Gastrocnemius medialis (tissue), 4 donors: Measurements from ENCODE around the gene AATK. TPM values are rescaled to one million over a fixed set of nuclear protein-coding genes. Genes with fewer than 3 reads are reported as not detected.

Experiments used
- ATAC-seq, 2 donors: fragments of 150-250 bp; one replicate each; pipeline ENCODE4 v1.9.1; 2016
- DNase-seq, 2 donors: peaks; one replicate each; pipeline ENCODE4 v3.0.0-alpha.2; 2019
- H3K27ac ChIP-seq, 4 donors: fragments of 200-600 bp; sonication (generic); 1 replicate in 1 of 4; 2 replicates in 3 of 4; pipeline ENCODE4 v1.5.1; 2016 to 2018; ENCODE audit warnings: mild to moderate bottlenecking in 2 of 4, moderate library complexity in 1 of 4
- H3K27me3 ChIP-seq, 3 donors: fragments of 200-600 bp; sonication (generic) in 2 of 3; 1 replicate in 1 of 3; 2 replicates in 2 of 3; pipeline versions ENCODE4 v1.5.1 to v1.6.0; 2016 to 2019; ENCODE audit warnings: mild to moderate bottlenecking in 1 of 3, moderate library complexity in 1 of 3
- H3K36me3 ChIP-seq, 2 donors: fragments of 200-600 bp; sonication (generic) in 1 of 2; one replicate each; pipeline ENCODE4 v1.5.1; 2017 to 2018
- H3K4me1 ChIP-seq, 2 donors: fragments of 200-600 bp; sonication (generic) in 1 of 2; one replicate each; pipeline ENCODE4 v1.5.1; 2016 to 2017; ENCODE audit warnings: mild to moderate bottlenecking in 2 of 2
- H3K4me3 ChIP-seq, 4 donors: fragments of 200-600 bp; sonication (generic) in 3 of 4; 1 replicate in 1 of 4; 2 replicates in 3 of 4; pipeline ENCODE4 v1.5.1; 2016 to 2019; ENCODE audit warnings: mild to moderate bottlenecking in 2 of 4
- H3K9me3 ChIP-seq, 3 donors: fragments of 200-600 bp; sonication (generic) in 2 of 3; 1 replicate in 1 of 3; 2 replicates in 2 of 3; pipeline ENCODE4 v1.5.1; 2016 to 2019
- CTCF ChIP-seq, 5 experiments: fragments of 450-650 bp in 3 of 5; fragments of 200-600 bp in 2 of 5; sonication (generic) in 2 of 5; IDR thresholded peaks in 4 of 5; conservative IDR thresholded peaks in 1 of 5; 1 replicate in 4 of 5; 2 replicates in 1 of 5; pipeline ENCODE4 v1.5.1; 2016 to 2019; ENCODE audit warnings: antibody characterized with exemption in 5 of 5, mild to moderate bottlenecking in 3 of 5, moderate library complexity in 3 of 5
- POLR2A ChIP-seq, 2 donors: fragments of 450-650 bp; IDR thresholded peaks; one replicate each; pipeline ENCODE4 v1.6.1; 2017; ENCODE audit warnings: antibody characterized with exemption in 2 of 2, mild to moderate bottlenecking in 2 of 2, moderate library complexity in 2 of 2
- in situ Hi-C, 4 donors: fragments of 200-750 bp; cut with MboI; loops; one replicate each; pipeline versions ENCODE4 v1.15.0 to v1.8.0; 2017; ENCODE audit warnings: low sequenced_read_pairs in 4 of 4
- intact Hi-C: fragments of 100-400 bp; cut with DNase I; formaldehyde crosslinking; loops from one replicate; pipeline ENCODE4 v1.15.1; 2023; ENCODE audit warnings: low total_unique reads
- total RNA-seq, 4 donors: library from RNA; depleted of rRNA; stranded (reverse); fragments of >200 nt; gene quantifications; one replicate each; pipeline versions ENCODE4 v1.1.0 to v1.2.3, GENCODE V29; 2016

The AATK gene
- total RNA-seq, 4 donors from 2014 or later, result 0.10 to 1.3 (median 0.80) TPM

GRCh38 chr17:81163051-81163695 lies 2.8 kb downstream of the AATK start:
- in situ Hi-C loops (no loop called here), intact Hi-C loops (no loop called here)
- peaks cover 17 to 29% (median 23%) of the 10 kb centered on the region in 3 donors for H3K27me3 ChIP-seq
- no peak for TF ChIP-seq CTCF (IDR thresholded peaks at IDR 0.05 in 4 of 5, conservative IDR thresholded peaks at IDR 0.05 in 1 of 5)
- no peak for TF ChIP-seq POLR2A (IDR thresholded peaks at IDR 0.05)
- peaks cover 0 to 3% of the 10 kb centered on the region in 2 donors for H3K4me1 ChIP-seq
- no peak overlapping the region for H3K4me3 ChIP-seq
- DNase-seq (no peak), ATAC-seq (no peak)
- no peaks in the 10 kb centered on the region for H3K36me3 ChIP-seq
- no peaks in the 10 kb centered on the region for H3K9me3 ChIP-seq
- H3K27ac ChIP-seq, result no peak overlapping the region

DNA sequence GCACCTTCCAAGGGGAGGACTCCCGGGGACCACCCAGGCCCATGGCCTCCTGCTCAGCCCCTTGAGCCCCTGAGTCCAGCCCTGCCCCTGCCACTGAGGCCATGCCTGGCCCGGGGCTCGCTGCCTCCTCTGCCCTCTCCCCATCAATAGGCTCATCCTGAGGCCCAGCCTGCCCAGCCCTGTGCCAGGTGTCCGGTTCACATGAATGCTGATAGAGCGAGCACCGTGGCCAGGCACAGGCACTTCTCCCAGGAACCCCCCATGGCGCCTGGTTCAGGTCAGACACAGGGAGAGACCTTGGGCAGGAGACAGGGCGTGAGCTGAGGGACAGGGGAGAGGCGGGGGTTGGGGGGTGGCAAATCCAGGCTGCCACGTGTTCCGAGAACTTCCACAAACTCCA lies 3.5 kb downstream of the AATK start:
- peaks cover 0 to 3% of the 10 kb centered on the region in 2 donors for H3K4me1 ChIP-seq
- peaks cover 17 to 29% (median 23%) of the 10 kb centered on the region in 3 donors for H3K27me3 ChIP-seq
- no peak overlapping the region for H3K4me3 ChIP-seq
- ATAC-seq, result no peak
- TF ChIP-seq CTCF (IDR thresholded peaks at IDR 0.05 in 4 of 5, conservative IDR thresholded peaks at IDR 0.05 in 1 of 5) (no peak), POLR2A (IDR thresholded peaks at IDR 0.05) (no peak)
- H3K36me3 ChIP-seq, result no peaks in the 10 kb centered on the region
- no peak overlapping the region for H3K27ac ChIP-seq
- DNase-seq, result no peak
- in situ Hi-C loops (no loop called here), intact Hi-C loops (no loop called here)
- no peaks in the 10 kb centered on the region for H3K9me3 ChIP-seq

DNA sequence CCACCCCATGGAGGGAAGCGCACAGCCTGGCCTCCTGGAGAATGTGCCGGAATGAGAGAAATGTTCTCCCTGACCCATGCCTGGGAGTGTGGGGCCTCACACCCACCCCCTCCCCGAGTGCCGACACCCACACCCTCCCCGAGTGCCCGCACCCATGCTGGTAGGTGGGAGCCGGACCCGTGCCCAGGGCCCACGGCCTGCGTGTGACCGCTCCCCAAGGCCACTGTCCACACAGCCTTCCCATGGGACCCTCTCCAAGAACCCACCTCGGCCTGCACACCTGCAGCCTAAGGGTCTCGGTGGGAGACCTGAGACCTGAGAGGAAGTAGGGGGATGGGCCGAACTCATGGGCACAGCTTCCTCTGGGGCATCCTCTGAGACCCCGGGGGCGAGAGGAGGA lies 4.0 kb downstream of the AATK start:
- H3K27me3 ChIP-seq, result peaks cover 16 to 29% (median 21%) of the 10 kb centered on the region in 3 donors
- peaks cover 0 to 3% of the 10 kb centered on the region in 2 donors for H3K4me1 ChIP-seq
- TF ChIP-seq POLR2A (IDR thresholded peaks at IDR 0.05) (no peak), CTCF (IDR thresholded peaks at IDR 0.05 in 4 of 5, conservative IDR thresholded peaks at IDR 0.05 in 1 of 5) (no peak)
- H3K27ac ChIP-seq, result no peak overlapping the region
- intact Hi-C loops (no loop called here), in situ Hi-C loops (no loop called here)
- DNase-seq (no peak), ATAC-seq (no peak)
- no peak overlapping the region for H3K4me3 ChIP-seq
- H3K36me3 ChIP-seq, result no peaks in the 10 kb centered on the region
- H3K9me3 ChIP-seq, result no peaks in the 10 kb centered on the region

DNA sequence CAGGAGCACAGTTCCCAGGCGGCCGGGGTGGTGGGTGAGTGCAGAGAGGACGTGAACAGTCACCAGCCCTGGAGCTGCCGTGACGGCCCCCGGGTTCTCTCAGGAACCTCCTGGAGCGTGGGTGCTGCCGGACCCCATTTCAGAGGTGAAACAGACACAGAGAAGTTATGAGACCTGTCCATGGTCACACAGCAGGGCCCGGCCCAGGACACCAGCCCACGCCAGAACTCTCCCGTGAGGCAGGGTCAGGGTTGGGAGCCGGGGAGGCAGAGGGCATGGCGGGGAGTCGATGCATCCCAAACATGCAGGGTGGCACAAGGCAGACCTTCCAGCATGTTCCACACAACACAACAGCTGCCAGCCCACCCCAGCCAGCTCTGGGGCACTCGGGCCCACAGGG lies 4.5 kb downstream of the AATK start:
- intact Hi-C loops (no loop called here), in situ Hi-C loops (no loop called here)
- DNase-seq, result no peak
- H3K4me1 ChIP-seq, result peaks cover 0 to 3% of the 10 kb centered on the region in 2 donors
- H3K4me3 ChIP-seq, result no peak overlapping the region
- ATAC-seq, result no peak
- H3K27ac ChIP-seq, result no peak overlapping the region
- peaks cover 12 to 25% (median 16%) of the 10 kb centered on the region in 3 donors for H3K27me3 ChIP-seq
- H3K36me3 ChIP-seq, result no peaks in the 10 kb centered on the region
- no peak for TF ChIP-seq CTCF (IDR thresholded peaks at IDR 0.05 in 4 of 5, conservative IDR thresholded peaks at IDR 0.05 in 1 of 5)
- TF ChIP-seq POLR2A (IDR thresholded peaks at IDR 0.05), result no peak
- H3K9me3 ChIP-seq, result no peaks in the 10 kb centered on the region
